NCI-H187 (cell line): ENCODE measurements around the gene CATSPERE.
"Not testable (repeated sequence)": the region's sequence is repeated elsewhere in the genome, so short reads cannot be mapped to it uniquely, and the experiment has no call there.

Experiments used
- DNase-seq, 2 experiments: peaks; one replicate each; lab custom pipeline; 2025; lab: John Stamatoyannopoulos, UW

Gene CATSPERE

DNA sequence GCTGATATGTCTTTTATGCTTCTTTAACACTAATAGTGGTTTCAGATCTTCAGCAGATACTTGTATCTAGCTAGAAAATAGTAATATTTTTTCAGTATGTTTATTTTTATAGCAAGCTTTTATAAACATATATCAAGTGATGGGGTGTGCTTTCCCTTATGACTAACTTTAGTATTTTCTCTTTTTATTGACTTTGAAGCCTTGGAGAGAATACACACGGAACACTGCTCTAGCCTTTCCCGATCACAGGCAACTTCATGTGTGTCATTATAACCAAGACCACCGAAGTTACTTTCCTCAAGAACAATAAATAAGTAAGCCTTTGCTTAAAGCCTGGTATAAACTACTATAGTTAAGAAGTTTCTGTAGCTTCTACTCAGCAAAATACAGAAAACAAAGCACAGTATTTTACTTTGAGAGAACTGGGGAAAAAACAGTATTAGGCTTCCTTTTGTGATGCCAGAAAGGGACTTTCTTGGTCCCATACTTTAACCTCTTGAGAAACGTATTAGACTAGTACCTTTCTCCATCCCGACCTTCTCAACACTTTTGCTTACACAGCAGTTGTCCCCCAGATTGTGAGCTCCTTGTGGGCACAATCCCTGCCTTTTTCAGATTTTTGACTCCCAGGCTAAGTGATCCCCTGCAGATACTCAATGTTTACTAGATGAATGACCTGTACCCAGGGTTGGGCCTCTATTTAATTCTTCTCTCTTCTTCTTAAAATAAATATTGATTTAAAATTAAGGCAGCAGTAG lies 12.6 kb upstream of the CATSPERE start:
- DNase-seq = no peak

DNA sequence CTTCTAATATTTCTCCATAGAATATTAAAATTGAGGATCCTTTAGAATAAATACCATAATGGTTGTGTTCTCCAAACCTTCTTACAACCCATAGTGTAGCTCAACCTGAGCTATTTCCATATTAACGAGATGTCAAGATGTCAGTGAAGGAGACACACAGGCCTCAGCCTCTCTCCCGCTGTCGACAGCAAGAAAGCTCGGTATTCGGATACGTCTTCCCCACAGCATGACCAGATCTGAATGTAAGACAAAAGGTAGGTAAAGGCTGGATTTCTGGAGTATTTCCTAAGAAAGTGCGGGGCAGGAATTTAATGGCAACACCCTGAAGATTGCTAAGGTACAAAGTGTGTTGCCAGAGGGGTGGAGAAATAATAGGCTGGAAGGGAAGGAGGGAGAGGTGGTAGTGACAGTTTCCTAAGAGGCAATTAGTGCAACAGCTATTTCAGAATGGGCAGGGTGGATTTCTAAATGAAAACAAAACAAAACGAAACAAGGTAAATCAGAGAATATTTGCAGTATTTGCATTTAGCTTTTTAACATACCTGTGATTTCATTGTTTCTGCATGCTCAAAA lies 11.1 kb upstream of the CATSPERE start:
- no peak for DNase-seq

DNA sequence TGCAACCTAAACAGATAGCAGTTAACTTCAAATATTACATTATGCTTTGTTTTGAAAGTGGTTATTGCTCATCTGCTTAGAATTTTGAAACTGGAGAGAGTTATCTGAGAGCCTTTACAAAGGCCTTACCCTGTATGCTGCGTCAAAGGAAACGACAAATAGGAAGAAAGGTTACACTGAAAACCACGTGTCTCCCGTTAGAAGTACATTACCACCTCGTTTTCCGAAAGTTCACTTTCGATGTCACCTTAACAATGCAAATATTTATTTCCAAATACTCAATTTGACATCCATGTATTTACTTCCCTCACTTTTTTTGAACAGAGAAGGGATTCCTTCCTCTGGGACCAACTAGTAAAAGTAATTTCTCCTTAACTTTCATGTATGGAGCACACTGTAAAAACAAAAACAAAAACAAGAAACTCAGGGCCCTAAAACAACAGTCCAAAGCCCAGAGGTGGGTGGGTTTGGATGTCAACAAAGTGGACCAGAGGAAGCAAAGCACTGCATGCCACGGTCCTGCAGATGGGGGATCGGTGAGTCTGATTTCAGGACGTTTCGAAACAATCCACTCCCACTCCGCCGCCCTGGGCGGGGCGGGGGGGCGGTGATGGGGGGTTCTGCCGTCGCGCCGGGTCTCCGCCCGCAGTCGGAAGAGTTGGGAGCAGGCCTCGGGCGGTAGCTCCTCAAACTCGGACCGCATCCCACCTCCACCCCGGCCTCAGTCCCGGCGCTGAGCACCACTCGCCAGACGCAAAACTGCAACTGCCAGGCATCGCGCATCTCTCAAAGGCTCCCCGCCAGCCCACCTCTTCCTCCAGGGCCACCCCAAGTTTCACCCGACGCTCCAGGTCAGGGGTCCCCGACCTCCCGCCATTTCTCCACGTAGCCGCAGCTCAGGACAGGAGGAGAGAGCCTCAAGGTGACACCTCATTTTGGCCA lies 10.2 kb upstream of the CATSPERE start:
- DNase-seq = no peak

DNA sequence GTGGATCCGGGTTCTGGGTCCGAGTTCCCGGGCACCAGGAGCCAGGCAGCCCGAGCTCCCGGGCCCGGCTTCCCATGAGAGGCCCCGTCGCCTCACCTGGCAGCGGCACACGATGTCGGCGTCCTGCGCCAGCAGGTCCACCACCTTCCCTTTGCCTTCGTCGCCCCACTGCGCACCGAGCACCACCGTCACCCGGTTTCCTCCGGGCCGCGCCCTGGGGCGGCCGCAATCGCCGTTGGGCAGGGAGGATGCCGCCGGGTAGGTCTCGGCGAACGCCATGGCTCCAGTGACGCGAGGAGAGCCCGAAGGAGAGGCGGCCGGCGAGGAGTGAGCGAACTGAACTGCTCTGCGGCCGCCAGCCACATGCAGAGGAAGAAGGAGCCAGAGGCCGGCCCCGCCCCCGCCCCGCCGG lies 9.5 kb upstream of the CATSPERE start, which contains the start of gene ADSS2:
Gene ADSS2 (minus strand): TSS at position 371 of the 412 bp plus-strand sequence. CDS start 92 bp downstream, at position 279.
- DNase-seq = no peak

DNA sequence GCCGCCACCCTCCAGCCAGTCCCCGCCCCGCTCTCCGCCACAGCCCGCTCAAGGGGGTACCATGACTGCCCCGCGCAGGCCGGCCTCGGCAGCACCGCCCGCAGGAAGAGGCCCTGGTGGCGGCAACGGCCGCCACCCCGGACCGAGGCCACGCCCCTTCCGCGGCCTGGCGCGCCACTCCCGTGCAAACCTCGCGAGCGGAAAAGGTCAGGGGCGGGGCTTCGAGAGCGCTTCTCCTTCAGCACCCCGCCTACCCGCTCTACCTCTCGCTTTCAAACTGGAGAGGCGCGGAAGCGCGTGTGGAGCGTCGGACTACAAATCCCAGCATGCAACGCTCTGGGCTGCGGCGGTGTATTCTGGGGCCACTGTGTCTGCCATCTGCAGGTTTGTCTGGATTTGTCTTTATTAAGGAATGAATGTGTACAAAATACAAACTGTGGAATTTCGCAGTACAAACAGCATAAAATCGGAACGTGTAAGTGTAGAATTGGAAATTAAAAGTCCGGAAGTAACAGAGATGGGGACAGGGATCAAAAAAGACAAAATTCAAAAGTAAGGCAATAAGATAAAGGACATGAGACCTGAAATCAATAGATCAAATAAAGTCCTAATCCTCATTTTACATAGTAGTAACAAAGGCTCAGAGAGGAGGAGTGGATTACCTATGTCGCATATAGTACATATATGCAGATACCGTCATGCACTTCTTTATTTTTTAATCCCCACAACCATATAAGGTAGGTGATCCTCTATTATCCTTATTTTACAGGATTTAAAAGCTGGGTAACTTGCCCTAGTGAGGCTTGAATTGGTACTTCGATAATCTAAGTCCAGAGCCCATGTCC lies 8.9 kb upstream of the CATSPERE start:
- peak; percentile 88 to 95 for DNase-seq

DNA sequence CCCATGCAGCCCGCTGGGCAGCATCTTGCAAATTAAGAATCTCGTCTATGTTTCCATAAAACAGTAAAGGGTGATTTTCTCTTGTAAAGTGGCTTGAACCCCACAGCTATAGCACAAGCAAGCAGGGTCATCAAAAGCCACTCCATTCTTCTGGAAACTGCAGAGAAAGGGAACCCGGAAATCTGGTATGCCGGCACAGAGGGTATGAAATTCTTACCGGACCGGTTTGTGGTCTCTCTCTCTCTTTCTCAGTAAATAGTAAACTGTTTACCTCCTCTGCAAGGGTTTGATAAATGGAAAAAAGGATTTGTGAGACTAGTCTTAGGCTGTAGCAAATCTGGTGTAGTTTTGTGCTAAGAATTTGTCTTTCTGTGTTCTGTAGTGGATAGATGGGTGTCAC lies 6.7 kb upstream of the CATSPERE start:
- DNase-seq = no peak

DNA sequence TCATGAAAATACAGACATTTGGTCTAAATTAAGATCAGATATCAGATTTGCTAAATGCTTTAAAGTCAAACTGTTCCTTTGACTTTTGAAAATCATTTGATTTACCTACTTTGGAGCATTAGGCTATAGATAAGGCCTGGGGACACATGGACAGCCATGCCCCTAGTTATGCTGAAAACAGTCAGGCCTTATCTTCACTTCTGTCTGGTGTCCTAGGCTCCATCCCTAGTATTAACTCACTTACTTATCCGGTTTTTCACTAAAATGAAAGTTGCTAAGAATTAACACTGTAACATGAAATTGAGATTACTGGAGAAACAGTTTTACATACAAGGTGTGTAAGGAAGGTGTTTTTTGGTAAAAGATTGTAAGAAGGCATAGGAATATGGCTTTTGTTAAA lies 4.5 kb upstream of the CATSPERE start:
- DNase-seq = no peak

DNA sequence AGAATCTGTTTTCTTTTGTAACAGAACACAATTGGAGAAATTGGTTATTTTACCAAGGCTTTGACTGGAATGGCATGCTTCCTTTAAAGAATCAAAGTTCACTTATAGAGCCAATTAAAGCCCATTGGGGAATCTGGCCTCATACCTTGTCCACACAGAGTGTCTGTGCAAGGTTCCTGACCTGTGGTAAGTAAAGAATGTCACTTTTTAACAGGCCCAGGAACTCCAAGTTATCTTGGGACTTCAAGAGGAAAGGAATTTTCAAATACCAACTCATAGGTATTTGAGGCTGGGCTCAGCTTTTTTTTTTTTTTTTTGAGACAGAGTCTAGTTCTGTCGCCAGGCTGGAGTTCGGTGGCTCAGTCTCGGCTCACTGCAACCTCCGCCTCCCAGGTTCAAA lies 2.3 kb upstream of the CATSPERE start:
- no peak for DNase-seq

DNA sequence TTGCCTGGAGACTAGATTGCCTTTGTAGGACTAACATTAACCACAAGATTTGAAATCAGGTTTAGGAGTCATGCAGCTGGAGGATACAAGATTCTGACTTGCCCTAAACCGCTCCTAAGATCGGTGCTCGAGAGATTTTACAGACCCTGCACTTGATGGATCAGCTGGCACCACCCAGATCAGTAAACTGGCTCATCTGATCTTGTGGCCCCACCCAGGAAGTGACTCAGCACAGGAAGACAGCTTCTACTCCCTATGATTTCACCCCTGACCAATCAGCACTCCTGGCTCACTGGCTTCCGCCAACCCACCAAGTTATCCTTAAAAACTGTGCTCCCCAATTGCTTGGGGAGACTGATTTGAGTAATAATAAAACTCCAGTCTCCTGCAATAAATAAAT lies 876 bp upstream of the CATSPERE start:
- no peak for DNase-seq

DNA sequence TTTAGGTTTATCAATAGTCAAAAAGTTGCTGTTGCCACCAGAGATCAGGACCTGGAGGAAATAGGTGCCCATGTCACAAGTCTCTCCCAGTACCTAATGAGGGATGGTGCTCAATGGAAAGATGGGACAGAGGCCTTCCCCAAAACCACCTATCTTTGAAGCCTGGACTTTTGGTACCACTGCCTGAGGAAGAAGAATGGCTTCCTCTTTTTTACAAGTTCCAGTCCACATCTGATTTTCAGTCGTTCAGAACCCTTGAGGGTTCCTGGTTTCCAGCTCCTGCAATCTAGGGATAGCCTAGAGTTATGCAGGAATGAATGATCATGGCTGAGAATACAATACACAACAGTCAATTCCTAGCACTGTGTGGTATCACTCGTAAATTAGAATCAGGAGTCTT lies 5.7 kb downstream of the CATSPERE start:
- DNase-seq = no peak

DNA sequence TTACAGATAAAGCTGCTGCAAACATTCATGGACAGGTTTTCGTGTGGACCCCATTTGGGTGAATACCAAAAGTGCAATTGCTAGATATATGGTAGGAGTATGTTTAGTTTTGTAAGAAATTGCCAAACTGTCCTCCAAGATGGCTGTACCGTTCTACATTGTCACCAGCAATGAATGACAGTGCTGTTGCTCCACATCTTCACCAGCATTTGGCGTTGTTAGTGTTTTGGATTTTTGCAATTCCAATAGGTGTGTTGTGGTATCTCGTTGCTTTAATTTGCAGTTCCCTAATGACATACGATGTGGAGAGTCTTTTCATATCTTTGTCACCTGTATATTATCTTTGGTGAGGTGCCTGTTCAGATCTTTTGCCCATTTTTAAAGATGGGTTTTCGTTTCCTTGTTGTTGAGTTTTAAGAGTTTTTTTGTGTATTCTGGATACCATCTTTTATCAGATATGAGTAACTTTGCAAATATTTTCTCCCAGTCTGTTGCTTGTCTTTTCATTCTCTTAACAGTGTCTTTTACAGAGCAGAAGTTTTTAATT lies 12.1 kb downstream of the CATSPERE start:
- no peak for DNase-seq

DNA sequence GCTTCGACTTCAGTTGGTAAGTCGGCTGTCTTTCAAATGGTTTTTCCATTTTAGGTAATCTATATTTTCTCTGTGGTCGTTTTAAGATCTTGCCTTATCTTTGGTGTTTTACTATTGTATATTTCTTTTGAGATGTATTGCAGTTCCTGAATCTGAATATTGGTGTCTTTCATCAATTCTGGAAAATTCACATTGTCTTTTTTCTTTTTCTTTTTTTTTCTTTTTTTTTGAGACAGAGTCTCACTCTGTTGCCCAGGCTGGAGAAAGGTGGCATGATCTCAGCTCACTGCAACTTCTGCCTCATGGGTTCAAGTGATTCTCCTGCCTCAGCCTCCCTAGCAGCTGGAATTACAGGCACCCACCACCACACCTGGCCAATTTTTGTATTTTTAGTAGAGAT lies 23.9 kb downstream of the CATSPERE start:
- DNase-seq = not testable (repeated sequence)

DNA sequence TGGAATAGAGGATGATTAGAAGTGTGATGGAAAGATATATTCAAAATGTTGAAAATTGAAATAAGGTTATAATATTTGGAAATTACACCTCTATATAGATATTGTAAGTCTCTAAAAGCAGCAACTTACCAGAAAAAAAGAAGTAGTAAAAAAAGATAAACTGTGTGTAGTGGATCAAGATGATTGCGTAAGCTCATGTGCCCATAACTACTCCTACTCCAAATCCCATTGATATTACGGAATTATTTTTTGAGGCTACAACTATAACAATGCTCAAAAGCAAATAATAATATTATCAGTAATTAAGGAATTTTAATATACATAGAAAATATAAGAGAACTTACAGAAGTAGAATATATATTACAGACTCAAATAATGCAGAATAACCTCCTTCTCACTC lies 33.6 kb downstream of the CATSPERE start:
- DNase-seq = no peak

DNA sequence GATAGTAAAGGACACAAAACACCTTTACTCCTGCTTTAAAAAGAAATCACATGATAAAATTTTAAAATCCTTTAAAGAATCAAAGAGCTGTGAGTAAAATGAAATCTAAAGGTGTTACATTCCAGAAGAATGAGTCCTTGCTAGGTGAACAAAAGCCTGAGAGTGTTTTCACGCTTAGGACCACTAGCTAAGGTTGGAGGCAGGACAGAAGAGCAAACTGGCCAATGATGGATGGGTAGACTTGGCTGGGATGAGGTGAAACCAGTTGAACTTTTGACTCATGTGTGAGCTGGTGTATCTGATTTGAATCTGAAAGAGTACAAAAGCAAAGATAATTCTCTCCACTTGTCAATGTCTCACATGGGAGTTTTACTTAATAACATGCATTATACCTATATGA lies 35.1 kb downstream of the CATSPERE start:
- no peak for DNase-seq

DNA sequence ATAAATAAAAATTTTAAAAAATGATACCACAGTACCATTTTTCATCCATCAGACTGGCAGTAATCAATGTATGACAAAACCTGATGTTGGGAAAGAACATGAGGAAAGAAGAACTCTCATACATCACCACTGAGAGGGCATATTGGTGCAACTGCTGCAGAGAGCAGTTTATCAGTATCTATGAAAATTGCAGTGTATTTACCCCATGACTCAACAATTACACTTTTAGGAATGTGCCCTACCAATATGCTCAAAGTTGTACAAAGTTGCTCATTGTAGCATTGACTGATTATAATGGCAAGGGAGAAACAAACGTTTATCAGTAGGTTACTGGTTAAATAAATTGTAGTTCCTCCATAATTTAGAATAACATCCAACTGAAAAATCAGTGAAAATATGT lies 36.7 kb downstream of the CATSPERE start:
- DNase-seq = no peak

DNA sequence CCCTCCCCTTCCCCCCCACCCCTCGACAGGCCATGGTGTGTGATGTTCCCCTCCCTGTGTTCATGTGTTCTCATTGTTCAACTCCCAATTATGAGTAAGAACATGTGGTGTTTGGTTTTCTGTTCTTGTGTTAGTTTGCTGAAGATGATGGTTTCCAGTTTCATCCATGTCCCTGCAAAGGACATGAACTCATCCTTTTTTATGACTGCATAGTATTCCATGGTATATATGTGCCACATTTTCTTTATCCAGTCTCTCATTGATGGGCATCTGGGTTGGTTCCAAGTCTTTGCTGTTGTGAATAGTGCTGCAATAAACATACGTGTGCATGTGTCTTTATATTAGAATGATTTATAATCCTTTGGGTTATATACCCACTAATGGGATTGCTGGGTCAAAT lies 38.4 kb downstream of the CATSPERE start:
- not testable (repeated sequence) for DNase-seq

DNA sequence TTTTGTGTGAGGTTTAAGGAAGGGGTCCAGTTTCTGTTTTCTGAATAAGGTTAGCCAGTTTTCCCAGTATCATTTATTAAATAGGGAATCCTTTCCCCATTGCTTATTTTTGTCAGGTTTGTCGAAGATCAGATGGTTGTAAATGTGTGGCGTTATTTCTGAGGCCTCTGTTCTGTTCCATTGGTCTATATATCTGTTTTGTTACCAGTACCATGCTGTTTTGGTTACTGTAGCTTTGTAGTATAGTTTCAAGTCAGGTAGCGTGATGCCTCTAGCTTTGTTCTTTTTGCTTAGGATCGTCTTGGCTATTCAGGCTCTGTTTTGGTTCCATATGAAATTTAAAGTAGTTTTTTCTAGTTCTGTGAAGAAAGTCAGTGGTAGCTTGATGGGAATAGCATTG lies 39.4 kb downstream of the CATSPERE start:
- not testable (repeated sequence) for DNase-seq

DNA sequence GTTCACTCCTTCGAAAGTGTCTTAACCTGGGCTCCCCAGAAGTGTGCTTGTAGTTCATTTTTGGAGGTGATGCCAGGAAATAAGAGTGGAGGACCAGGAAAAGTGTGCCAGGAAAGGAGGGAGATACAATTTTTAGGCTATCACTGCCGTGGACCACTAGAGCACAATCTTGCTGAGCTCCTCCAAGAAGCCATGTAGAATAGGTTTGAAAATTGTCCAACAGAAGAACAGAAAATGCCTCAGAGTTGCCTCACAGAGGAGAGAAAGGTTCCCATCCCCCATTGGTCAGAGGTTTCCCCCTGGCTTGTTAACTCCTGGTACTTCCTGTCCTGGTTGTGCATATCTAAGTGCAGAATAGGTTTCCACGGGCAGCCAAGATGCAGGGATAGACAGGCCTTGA lies 41.6 kb downstream of the CATSPERE start:
- no peak for DNase-seq

DNA sequence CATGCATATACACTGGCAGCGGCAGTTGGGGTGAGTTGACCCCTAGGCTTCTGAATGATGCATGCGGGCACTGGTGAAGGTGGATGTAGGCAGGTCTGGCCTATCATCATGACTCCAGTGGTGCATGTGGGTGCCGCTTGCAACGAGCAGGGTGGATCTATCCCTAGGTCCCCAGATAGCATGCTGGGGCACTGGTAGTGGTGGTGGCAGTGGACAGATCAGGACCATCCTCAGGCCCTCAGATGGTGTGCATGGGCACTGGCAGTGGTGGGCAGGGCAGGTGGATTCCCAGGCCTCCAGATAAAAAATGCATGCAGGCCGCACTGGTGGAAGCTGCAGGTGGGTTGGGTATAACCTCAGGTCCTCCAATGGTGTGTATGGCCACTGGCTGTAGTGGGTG lies 52.4 kb downstream of the CATSPERE start:
- no peak for DNase-seq

DNA sequence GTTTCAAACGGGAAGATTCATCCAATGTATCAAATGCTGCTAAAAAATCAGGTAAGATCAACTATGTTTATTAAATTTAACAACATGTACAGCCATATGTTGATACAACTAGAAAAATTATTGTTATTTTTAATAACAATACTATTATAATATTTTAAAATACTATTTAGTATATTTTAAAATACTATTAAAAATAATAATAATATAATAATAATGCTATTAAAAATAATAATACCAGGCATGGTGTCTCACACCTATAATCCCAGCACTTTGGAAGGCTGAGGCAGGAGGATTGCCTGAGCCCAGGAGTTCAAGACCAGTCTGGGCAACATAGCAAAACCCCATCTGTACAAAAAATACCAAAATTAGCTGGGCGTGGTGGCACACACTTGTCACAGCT lies 54.6 kb downstream of the CATSPERE start:
- DNase-seq = no peak

DNA sequence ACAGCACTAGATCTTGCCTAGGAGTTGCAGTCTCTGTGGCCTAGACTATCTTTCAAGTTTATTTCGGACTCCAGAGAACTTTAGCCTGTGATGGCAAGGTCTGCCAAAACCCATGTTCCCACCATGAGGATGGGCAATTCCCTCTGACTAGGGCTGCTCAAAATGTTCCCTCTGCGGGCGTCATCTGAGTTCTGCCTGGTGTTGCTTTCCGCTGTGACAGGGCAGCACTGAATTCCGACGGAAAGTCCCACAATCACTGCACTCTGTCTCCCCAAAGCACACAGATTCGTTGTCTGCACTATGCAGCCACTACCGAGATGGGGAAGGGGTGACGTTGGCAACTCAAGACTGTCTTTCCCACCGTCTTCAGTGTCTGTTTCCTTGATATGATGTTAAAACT lies 75.2 kb downstream of the CATSPERE start:
- no peak for DNase-seq

DNA sequence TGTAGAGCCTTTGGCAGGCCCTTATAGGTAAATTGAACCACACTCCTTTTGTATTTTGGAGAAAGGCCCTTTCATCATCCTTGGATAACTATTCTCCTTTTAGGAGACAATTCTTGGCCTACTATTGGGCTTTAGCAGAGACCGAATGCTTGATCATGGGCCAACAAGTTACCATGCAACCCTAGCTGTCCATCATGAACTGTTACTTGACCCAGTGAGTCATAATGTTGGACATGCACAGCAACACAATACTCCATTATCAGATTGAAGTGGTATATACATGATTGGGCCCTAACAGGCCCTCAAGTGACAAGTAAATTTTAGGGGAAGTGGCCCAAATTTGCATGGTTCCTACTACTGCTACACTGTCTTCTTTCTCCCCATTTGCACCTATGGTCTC lies 84.4 kb downstream of the CATSPERE start:
- no peak for DNase-seq
